ENCODE results near the gene TBL1X. TPM values are rescaled to one million over a fixed set of nuclear protein-coding genes. Genes with fewer than 3 reads are reported as not detected.

The TBL1X gene
- total RNA-seq, 1 experiment from 2014 or later = 14.6 TPM

- Histone ChIP-seq H3K36me3 (ENCODE audit: control insufficient read depth, insufficient read depth, low read length) (no peaks in the 10 kb centered on the region), H3K27ac (ENCODE audit: low read length) (no peak overlapping the region), H3K4me3 (ENCODE audit: low read depth in 2 of 2, low read length in 2 of 2) (no peak overlapping the region), H3K4me1 (ENCODE audit: control insufficient read depth, insufficient read depth, low read length) (no peaks in the 10 kb centered on the region), H3K9me3 (ENCODE audit: control insufficient read depth, insufficient read depth, low read depth, low read length) (no peaks in the 10 kb centered on the region), H3K27me3 (ENCODE audit: control insufficient read depth, insufficient read depth, low read length) (no peaks in the 10 kb centered on the region)
- TF ChIP-seq SIN3A (IDR thresholded peaks at IDR 0.05; ENCODE audit: borderline replicate concordance, insufficient read depth, low read depth, low read length) (no peak), TCF7L2 (IDR thresholded peaks at IDR 0.05; ENCODE audit: low read depth, low read length) (no peak), REST (IDR thresholded peaks at IDR 0.05; ENCODE audit: insufficient read depth in 1 of 2, low read depth in 2 of 2, low read length in 1 of 2) (no peak), CTCF (IDR thresholded peaks at IDR 0.05) (no peak), POLR2AphosphoS5 (IDR thresholded peaks at IDR 0.05; ENCODE audit: low read depth, low read length) (no peak)
- DNase-seq (ENCODE audit: low read depth, low spot score) = no peak
- ATAC-seq = no peak
- no TSS peak for BruUV-seq (replicated peaks)
- CTCF ChIA-PET = no interaction called here
- intact Hi-C loops (cut with micrococcal nuclease; ENCODE audit: unreplicated experiment) = no loop called here
- in situ Hi-C loops (cut with HindIII; ENCODE audit: low pct_unique_long_range_greater_than_20kb, low sequenced_read_pairs) = no loop called here
- POLR2A ChIA-PET = no interaction called here
Observed at GRCh38 chrX:9597361-9598035, 132.6 kb downstream of the TBL1X start.

- ATAC-seq = no peak
- Histone ChIP-seq H3K27ac (ENCODE audit: low read length) (no peak overlapping the region), H3K36me3 (ENCODE audit: control insufficient read depth, insufficient read depth, low read length) (no peaks in the 10 kb centered on the region), H3K4me1 (ENCODE audit: control insufficient read depth, insufficient read depth, low read length) (no peaks in the 10 kb centered on the region), H3K4me3 (ENCODE audit: low read depth in 2 of 2, low read length in 2 of 2) (no peak overlapping the region), H3K9me3 (ENCODE audit: control insufficient read depth, insufficient read depth, low read depth, low read length) (no peaks in the 10 kb centered on the region), H3K27me3 (ENCODE audit: control insufficient read depth, insufficient read depth, low read length) (no peaks in the 10 kb centered on the region)
- in situ Hi-C loops (cut with HindIII; ENCODE audit: low pct_unique_long_range_greater_than_20kb, low sequenced_read_pairs) = no loop called here
- BruUV-seq (replicated peaks) = no TSS peak
- intact Hi-C loops (cut with micrococcal nuclease; ENCODE audit: unreplicated experiment) = no loop called here
- ChIA-PET CTCF (no interaction called here), POLR2A (no interaction called here)
- DNase-seq (ENCODE audit: low read depth, low spot score) = no peak
- TF ChIP-seq REST (IDR thresholded peaks at IDR 0.05; ENCODE audit: insufficient read depth in 1 of 2, low read depth in 2 of 2, low read length in 1 of 2) (no peak), CTCF (IDR thresholded peaks at IDR 0.05) (no peak), POLR2AphosphoS5 (IDR thresholded peaks at IDR 0.05; ENCODE audit: low read depth, low read length) (no peak), TCF7L2 (IDR thresholded peaks at IDR 0.05; ENCODE audit: low read depth, low read length) (no peak), SIN3A (IDR thresholded peaks at IDR 0.05; ENCODE audit: borderline replicate concordance, insufficient read depth, low read depth, low read length) (no peak)
Observed at GRCh38 chrX:9598344-9598743, 133.5 kb downstream of the TBL1X start.
